HG03060 (cell line): Measurements from ENCODE around the gene BCL11B.

Experiments
- ATAC-seq: cut with Tn5 transposase; IDR thresholded peaks from one replicate; pipeline ENCODE4 v1.9.1; 2021; ENCODE audit warnings: low read depth, moderate number of reproducible peaks; ENCODE audit not compliant: unreplicated experiment

The BCL11B gene

GRCh38 chr14:99146616-99147365 lies 125.2 kb downstream of the BCL11B start:
- no peak for ATAC-seq

GRCh38 chr14:99145307-99145706 lies 126.7 kb downstream of the BCL11B start:
- ATAC-seq, result no peak

GRCh38 chr14:99143793-99144192 lies 128.2 kb downstream of the BCL11B start:
- ATAC-seq, result no peak

GRCh38 chr14:99143126-99143525 lies 128.9 kb downstream of the BCL11B start:
- ATAC-seq, result no peak

- no peak for ATAC-seq
Observed at GRCh38 chr14:99141236-99141635, 130.8 kb downstream of the BCL11B start.

GRCh38 chr14:99138999-99139865 lies 132.8 kb downstream of the BCL11B start:
- no peak for ATAC-seq

- no peak for ATAC-seq
Observed at GRCh38 chr14:99137913-99138571, 134.0 kb downstream of the BCL11B start.

- ATAC-seq, result no peak
Observed at GRCh38 chr14:99137001-99137700, 134.8 kb downstream of the BCL11B start.

GRCh38 chr14:99136401-99136800 lies 135.6 kb downstream of the BCL11B start:
- ATAC-seq, result no peak

GRCh38 chr14:99136047-99136400 lies 136.0 kb downstream of the BCL11B start:
- ATAC-seq, result no peak

- ATAC-seq, result no peak
Observed at GRCh38 chr14:99134516-99135046, 137.4 kb downstream of the BCL11B start.

GRCh38 chr14:99133636-99134515 lies 138.1 kb downstream of the BCL11B start:
- no peak for ATAC-seq

GRCh38 chr14:99132821-99133635 lies 139.0 kb downstream of the BCL11B start:
- ATAC-seq, result no peak

- ATAC-seq, result no peak
Observed at GRCh38 chr14:99131632-99132271, 140.2 kb downstream of the BCL11B start.

- no peak for ATAC-seq
Observed at GRCh38 chr14:99129998-99130397, 142.0 kb downstream of the BCL11B start.

- no peak for ATAC-seq
Observed at GRCh38 chr14:99129211-99129696, 142.7 kb downstream of the BCL11B start.

GRCh38 chr14:99128185-99128584 lies 143.8 kb downstream of the BCL11B start:
- no peak for ATAC-seq

GRCh38 chr14:99127651-99128167 lies 144.3 kb downstream of the BCL11B start:
- ATAC-seq, result no peak
